Forelimb muscle (tissue), 1 donor: Measurements from ENCODE around the gene CABP4. TPM values are rescaled to one million over a fixed set of nuclear protein-coding genes. Genes with fewer than 3 reads are reported as not detected.
"Not testable (repeated sequence)": the region's sequence is repeated elsewhere in the genome, so short reads cannot be mapped to it uniquely, and the experiment has no call there.

Experiments
- DNase-seq: peaks from one replicate; pipeline ENCODE4 v3.0.0-alpha.2; 2013; ENCODE audit warnings: low read depth
- polyA plus RNA-seq: library from polyadenylated mRNA; unstranded; fragments of 120-200 nt; gene quantifications from one replicate; pipeline ENCODE4 v1.2.1, GENCODE V29; 2013; ENCODE audit not compliant: insufficient read length

CABP4 gene
- polyA plus RNA-seq, 1 donor = 1.1 TPM

GRCh38 chr11:67482275-67482826, 27.2 kb downstream of the CABP4 start:
- DNase-seq = no peak

GRCh38 chr11:67482827-67483798, 28.0 kb downstream of the CABP4 start, which contains the start of gene AIP:
TSS of gene AIP (plus strand) at chr11:67483026. CDS start at chr11:67483159, 133 bp downstream.
- peak; percentile 98 for DNase-seq

- DNase-seq = no peak
These were observed 28.9 kb downstream of the CABP4 start for GRCh38 chr11:67483831-67484665.

- no peak for DNase-seq
These were observed 29.7 kb downstream of the CABP4 start for GRCh38 chr11:67484847-67485311.

GRCh38 chr11:67485873-67486361, 30.8 kb downstream of the CABP4 start:
- not testable (repeated sequence) for DNase-seq

- no peak for DNase-seq
These were observed 31.5 kb downstream of the CABP4 start for GRCh38 chr11:67486481-67487195.

- no peak for DNase-seq
These were observed 34.2 kb downstream of the CABP4 start for GRCh38 chr11:67489203-67489884.

- DNase-seq = no peak
These were observed 35.0 kb downstream of the CABP4 start for GRCh38 chr11:67489885-67490726.

- no peak for DNase-seq
These were observed 35.5 kb downstream of the CABP4 start for GRCh38 chr11:67490727-67491065.

- no peak for DNase-seq
These were observed 36.3 kb downstream of the CABP4 start for GRCh38 chr11:67491276-67492068.

- DNase-seq = no peak
These were observed 37.0 kb downstream of the CABP4 start for GRCh38 chr11:67492069-67492727.

- DNase-seq = no peak
These were observed 37.8 kb downstream of the CABP4 start for GRCh38 chr11:67492801-67493547.

GRCh38 chr11:67493548-67494370, 38.6 kb downstream of the CABP4 start:
- DNase-seq = no peak

- no peak for DNase-seq
These were observed 39.4 kb downstream of the CABP4 start for GRCh38 chr11:67494371-67495233.

GRCh38 chr11:67495234-67496005, 40.3 kb downstream of the CABP4 start:
- DNase-seq = no peak
